ENCODE data around the gene NPHP1.

NPHP1 gene

DNA sequence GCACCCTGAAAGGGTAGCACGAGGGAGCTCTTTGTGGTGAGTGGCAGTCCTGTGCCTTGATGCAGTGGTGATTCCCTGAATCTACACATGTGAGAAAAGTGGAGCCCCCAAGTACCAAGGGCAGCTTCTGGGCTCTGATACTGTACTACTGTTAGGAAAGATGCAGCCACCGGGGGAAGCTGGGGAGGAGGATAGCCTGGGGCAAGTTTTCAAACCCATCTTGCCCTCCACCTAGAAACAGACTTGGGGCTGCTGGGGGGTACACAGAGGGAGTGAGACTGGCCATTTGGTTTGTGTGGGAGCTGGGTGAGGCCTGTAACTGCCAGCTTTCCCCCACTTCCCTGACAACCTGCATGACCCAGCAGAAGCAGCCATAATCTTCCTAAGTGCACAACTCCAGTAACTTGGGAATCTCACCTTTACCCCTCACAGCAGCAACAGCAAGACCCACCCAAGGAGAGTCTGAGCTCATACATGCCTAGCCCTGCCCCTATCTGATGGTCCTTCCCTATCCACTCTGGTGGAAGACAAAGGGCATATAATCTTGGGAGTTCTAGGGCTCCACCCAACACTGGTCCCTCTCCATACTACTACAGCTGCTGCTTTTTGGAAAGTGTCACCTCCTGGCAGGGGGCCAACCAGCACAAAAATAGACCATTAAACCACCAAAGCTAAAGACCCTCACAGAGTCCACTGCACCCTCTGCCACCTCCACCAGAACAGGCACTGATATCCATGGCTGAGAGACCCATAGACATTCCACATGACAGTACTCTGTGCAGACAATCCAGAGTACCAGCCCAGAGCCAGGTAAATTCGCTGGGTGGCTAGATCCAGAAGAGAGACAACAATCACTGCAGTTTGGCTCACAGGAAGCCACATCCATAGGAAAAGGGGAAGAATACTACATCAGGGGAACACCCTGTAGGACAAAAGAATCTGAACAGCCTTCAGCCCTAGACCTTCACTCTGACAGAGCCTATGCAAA is 97.4 kb downstream of the NPHP1 start:
- Histone ChIP-seq H3K27ac (no peak overlapping the region), H3K36me3 (no peaks in the 10 kb centered on the region), H3K9me3 (replicated peaks in 1 of 11) (peaks cover 0 to 25% (median 11%) of the 10 kb centered on the region in 11 experiments; a peak in 14 of 22 replicates), H3K4me3 (no peak overlapping the region), H3K9ac (no peak overlapping the region), H3K4me2 (peak overlapping the region in 2 of 11 experiments; percentile 18 to 37; a peak in 2 of 22 replicates), H3K4me1 (peaks cover 0 to 15% (median under 1%) of the 10 kb centered on the region in 10 experiments; a peak in 7 of 20 replicates), H3K27me3 (no peaks in the 10 kb centered on the region), H4K20me1 (no peaks in the 10 kb centered on the region)
- no peak for TF ChIP-seq Cebpa-rat (IDR thresholded peaks at IDR 0.05)

- H3K27ac ChIP-seq: no peak overlapping the region
- no peak overlapping the region for H3K9ac ChIP-seq
- no peaks in the 10 kb centered on the region for H4K20me1 ChIP-seq
- H3K9me3 ChIP-seq (replicated peaks in 1 of 11): peaks cover 0 to 25% (median 11%) of the 10 kb centered on the region in 11 experiments; a peak in 14 of 22 replicates
- no peak for TF ChIP-seq Cebpa-rat (IDR thresholded peaks at IDR 0.05)
- no peaks in the 10 kb centered on the region for H3K36me3 ChIP-seq
- no peak overlapping the region for H3K4me3 ChIP-seq
- peaks cover under 1 to 23% (median 6%) of the 10 kb centered on the region in 10 experiments; a peak in 18 of 20 replicates for H3K4me1 ChIP-seq
- no peaks in the 10 kb centered on the region for H3K27me3 ChIP-seq
- no peak overlapping the region for H3K4me2 ChIP-seq
Measured at GRCh38 chr2:110106642-110107041, 98.2 kb downstream of the NPHP1 start.

DNA sequence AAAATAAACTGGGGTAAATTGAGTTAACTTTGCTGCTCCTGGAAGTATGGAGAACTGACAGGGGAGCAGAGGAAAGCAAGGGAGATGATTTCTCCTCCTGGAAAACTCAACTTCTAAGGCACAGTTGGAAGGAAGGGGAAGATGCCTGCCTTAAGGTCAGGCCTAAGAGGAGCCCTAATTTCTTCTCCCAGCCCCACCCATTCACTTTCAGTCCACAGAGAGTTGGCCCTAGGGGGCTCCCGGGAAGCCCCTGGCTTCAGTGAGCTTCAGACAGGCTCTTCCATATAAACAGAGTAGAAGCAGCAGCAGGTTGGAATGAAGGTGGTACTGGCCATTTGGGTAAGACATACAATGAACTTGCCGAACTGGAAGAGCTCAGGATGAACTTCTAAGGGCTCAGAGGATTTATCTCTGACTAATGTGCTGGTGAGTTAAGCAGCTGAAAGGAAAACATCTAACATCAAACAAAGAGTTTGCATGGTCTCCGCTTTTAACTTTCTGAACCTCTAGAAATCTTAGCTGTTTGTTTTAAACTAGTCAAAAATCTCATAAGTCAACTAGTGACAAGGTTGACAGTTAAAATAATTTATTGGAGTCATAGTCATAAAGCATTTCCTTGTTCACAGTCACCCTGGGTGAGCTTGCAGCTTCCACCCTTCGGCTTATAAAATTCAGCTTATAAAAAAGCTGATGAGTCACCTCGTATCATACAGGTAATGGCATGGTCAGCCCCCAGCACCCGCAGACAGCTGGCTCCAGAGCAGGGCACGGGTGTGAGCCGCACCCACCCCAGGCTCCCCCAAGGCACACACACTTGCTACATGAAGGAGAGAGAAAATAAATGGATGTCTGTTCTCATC is 99.0 kb downstream of the NPHP1 start:
- Histone ChIP-seq H3K27ac (no peak overlapping the region), H3K27me3 (no peaks in the 10 kb centered on the region), H3K36me3 (no peaks in the 10 kb centered on the region), H3K4me3 (no peak overlapping the region), H3K9ac (no peak overlapping the region), H4K20me1 (no peaks in the 10 kb centered on the region), H3K4me2 (no peak overlapping the region), H3K4me1 (peaks cover 9 to 31% (median 14%) of the 10 kb centered on the region in 10 experiments), H3K9me3 (replicated peaks in 1 of 11) (peaks cover 0 to 25% (median 11%) of the 10 kb centered on the region in 11 experiments; a peak in 14 of 22 replicates)
- no peak for TF ChIP-seq Cebpa-rat (IDR thresholded peaks at IDR 0.05)

DNA sequence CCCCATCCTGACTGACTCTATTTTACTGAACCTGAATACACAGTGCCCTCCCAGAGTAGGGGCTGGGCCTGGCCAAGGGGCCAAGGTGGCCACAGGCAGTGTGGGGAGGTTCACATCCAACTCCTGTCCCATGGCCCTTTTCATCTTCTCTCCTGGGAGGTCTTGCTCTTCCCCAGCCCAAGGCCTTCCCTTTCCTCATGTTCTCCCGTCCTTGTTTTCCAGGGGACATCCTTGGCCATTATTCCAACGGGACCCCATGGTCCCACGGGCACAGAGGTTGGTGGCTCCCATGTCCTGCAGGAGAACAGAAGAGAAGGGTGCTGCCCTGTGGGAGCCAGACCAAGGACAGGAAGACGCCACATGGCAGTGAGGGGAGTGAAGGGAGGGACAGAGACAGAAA is 99.6 kb downstream of the NPHP1 start:
- peaks cover 0 to 25% (median 11%) of the 10 kb centered on the region in 11 experiments; a peak in 14 of 22 replicates for H3K9me3 ChIP-seq (replicated peaks in 1 of 11)
- H3K36me3 ChIP-seq: no peaks in the 10 kb centered on the region
- H3K27ac ChIP-seq: no peak overlapping the region
- no peak overlapping the region for H3K4me2 ChIP-seq
- peaks cover 15 to 38% (median 21%) of the 10 kb centered on the region in 10 experiments for H3K4me1 ChIP-seq
- TF ChIP-seq Cebpa-rat (IDR thresholded peaks at IDR 0.05): no peak
- no peaks in the 10 kb centered on the region for H4K20me1 ChIP-seq
- H3K27me3 ChIP-seq: no peaks in the 10 kb centered on the region
- H3K4me3 ChIP-seq: no peak overlapping the region
- no peak overlapping the region for H3K9ac ChIP-seq

DNA sequence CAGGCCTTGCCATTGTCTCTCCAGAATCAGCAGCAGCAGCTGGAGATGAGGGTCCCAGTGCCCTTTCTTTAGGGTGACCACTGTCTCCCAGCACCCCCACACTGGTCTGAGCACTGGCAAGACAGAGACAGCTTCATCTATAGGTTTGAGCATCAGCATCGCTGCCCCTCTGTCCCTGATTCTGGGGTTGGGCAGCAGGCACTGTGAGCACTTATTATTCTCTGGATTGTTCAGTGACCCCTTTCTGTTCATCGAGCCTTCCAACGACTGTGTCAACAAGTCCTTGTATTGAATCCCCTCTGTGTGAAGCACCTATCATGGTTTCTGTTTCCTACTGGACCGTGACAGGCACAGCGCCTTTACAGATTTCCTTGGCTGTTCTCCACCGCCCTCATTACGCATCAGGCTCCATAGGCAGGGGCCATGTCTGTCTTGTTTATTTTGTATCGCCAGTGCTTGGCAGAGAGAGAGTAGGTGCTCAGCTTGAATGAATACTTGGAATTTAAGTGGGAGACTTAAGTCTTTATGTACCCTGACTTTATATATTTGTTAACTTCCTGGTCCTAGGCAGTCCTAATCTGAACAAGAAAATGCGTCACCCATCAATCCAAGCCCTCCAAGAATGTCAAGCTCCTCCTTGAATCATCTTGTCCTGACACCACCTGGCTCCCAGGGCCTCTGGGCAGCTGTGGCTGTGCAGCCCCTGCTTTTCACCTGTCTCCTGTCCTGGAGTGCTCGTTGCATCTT is 100.6 kb downstream of the NPHP1 start:
- Histone ChIP-seq H3K9ac (no peak overlapping the region), H3K36me3 (no peaks in the 10 kb centered on the region), H3K4me1 (peaks cover 17 to 40% (median 24%) of the 10 kb centered on the region in 10 experiments), H3K9me3 (replicated peaks in 1 of 11) (peaks cover 0 to 25% (median 11%) of the 10 kb centered on the region in 11 experiments; a peak in 14 of 22 replicates), H3K4me2 (no peak overlapping the region), H3K4me3 (no peak overlapping the region), H3K27me3 (no peaks in the 10 kb centered on the region), H4K20me1 (no peaks in the 10 kb centered on the region), H3K27ac (no peak overlapping the region)
- TF ChIP-seq Cebpa-rat (IDR thresholded peaks at IDR 0.05): no peak

- Histone ChIP-seq H3K4me3 (no peak overlapping the region), H3K9ac (no peak overlapping the region), H3K4me1 (peaks cover 17 to 40% (median 24%) of the 10 kb centered on the region in 10 experiments), H3K36me3 (no peaks in the 10 kb centered on the region), H3K27me3 (no peaks in the 10 kb centered on the region), H3K27ac (peak overlapping the region in 2 of 11 experiments; percentile 83 to 85; a peak in 4 of 22 replicates), H3K4me2 (no peak overlapping the region; a peak in 1 of 22 replicates), H3K9me3 (replicated peaks in 1 of 11) (peaks cover 0 to 25% (median 11%) of the 10 kb centered on the region in 11 experiments; a peak in 14 of 22 replicates), H4K20me1 (no peaks in the 10 kb centered on the region)
- no peak for TF ChIP-seq Cebpa-rat (IDR thresholded peaks at IDR 0.05)
Measured at GRCh38 chr2:110103061-110103961, 101.5 kb downstream of the NPHP1 start.

DNA sequence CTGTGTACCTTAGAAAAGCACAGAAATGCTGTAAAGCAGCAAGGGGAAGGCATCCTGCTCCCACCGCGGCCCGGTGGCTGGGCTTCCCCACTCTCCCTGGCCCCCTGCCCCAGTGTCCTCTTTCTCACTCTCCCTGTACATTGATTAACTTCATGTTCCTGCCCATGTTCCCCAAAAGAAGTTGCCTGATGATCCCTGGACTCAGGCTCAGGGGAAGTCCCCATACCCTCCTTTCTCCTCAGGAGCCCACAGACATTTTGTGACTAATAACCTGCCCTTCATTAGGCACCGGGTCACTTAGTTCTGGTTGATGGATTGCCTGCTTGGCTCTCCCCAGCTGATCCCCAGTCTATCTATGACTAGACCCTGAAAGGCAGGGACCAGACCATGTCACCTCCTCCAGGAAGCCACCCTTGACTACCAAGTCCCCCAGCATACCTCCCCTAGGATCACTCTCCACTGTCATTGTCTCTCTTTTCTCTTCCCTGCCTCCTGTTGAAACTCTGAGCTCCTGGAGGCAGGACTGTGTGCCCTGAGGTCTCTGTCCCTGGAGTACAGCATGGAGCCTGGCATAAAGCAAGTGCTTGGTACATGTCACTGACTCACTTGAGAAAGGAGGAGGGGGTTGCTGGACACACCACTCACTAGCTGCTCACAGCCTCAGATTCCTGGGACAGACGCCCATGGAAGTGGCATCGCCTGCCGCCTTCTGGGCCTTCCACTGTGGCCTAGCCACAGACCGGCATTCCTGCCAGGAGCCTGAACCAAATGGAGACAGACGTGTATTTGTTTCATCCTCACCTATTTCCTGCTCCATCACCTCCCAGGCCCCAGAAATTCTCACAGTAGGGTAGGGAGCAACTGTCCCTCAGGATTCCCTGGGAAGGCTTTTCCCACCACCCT is 102.7 kb downstream of the NPHP1 start:
- Histone ChIP-seq H3K27me3 (no peaks in the 10 kb centered on the region), H3K36me3 (no peaks in the 10 kb centered on the region), H3K4me1 (peaks cover 17 to 37% (median 24%) of the 10 kb centered on the region in 10 experiments), H3K9ac (peak overlapping the region in 5 of 11 experiments; percentile 9 to 78 (median 59); a peak in 7 of 22 replicates), H3K27ac (peak overlapping the region in 8 of 11 experiments; percentile 9 to 85 (median 51); a peak in 11 of 22 replicates), H3K9me3 (replicated peaks in 1 of 11) (peaks cover 0 to 18% (median 6%) of the 10 kb centered on the region in 11 experiments; a peak in 14 of 22 replicates), H3K4me2 (peak overlapping the region; percentile 56 to 91 (median 68); a peak in 17 of 22 replicates), H3K4me3 (0 out of 20 replicates have a peak overlapping the region, but pooled peaks of 1 of the 10 experiments have one; percentile 36), H4K20me1 (no peaks in the 10 kb centered on the region)
- TF ChIP-seq Cebpa-rat (IDR thresholded peaks at IDR 0.05): no peak

Measured in BLaER1 treated with 17β-estradiol and CSF1 and Interleukin-3, amounts not matched to agents 10 nM and 100 nM (cell line).